ENCODE results near the gene NSUN7. TPM values are rescaled to one million over a fixed set of nuclear protein-coding genes. Genes with fewer than 3 reads are reported as not detected.
"Not testable (repeated sequence)": the region's sequence is repeated elsewhere in the genome, so short reads cannot be mapped to it uniquely, and the experiment has no call there.

Gene NSUN7
- total RNA-seq, 4 donors from 2014 or later, result 2.1 to 4.2 (median 2.7) TPM

GRCh38 chr4:40808926-40809457 lies 59.2 kb downstream of the NSUN7 start:
- H3K27me3 ChIP-seq, result no peaks in the 10 kb centered on the region
- WGBS, 2 donors, result 87% methylated on average over 8 of the region's 8 CpGs
- H3K4me1 ChIP-seq, result peaks cover 0 to 7% (median 0%) of the 10 kb centered on the region in 3 donors
- no peak overlapping the region for H3K4me3 ChIP-seq
- H3K36me3 ChIP-seq, result peaks cover 0 to 3% (median 0%) of the 10 kb centered on the region in 3 donors
- TF ChIP-seq CTCF (IDR thresholded peaks at IDR 0.05) (no peak), POLR2A (IDR thresholded peaks at IDR 0.05) (no peak)
- no peaks in the 10 kb centered on the region for H3K9me3 ChIP-seq
- no peak for DNase-seq
- intact Hi-C loops (cut with DNase I), result no loop called here
- H3K27ac ChIP-seq, result no peak overlapping the region

GRCh38 chr4:40811956-40812355 lies 62.2 kb downstream of the NSUN7 start:
- no peak for DNase-seq
- peaks cover 0 to 31% (median 4%) of the 10 kb centered on the region in 3 donors for H3K36me3 ChIP-seq
- no peaks in the 10 kb centered on the region for H3K9me3 ChIP-seq
- H3K27me3 ChIP-seq, result no peaks in the 10 kb centered on the region
- peaks cover 0 to 5% (median 0%) of the 10 kb centered on the region in 3 donors for H3K4me1 ChIP-seq
- TF ChIP-seq POLR2A (IDR thresholded peaks at IDR 0.05) (no peak), CTCF (IDR thresholded peaks at IDR 0.05) (no peak)
- intact Hi-C loops (cut with DNase I), result no loop called here
- 63 to 69% methylated on average over 7 of the region's 7 CpGs for WGBS, 2 donors
- H3K27ac ChIP-seq, result peak overlapping the region in 2 of 4 donors; percentile 14 to 60
- no peak overlapping the region for H3K4me3 ChIP-seq

- Histone ChIP-seq H3K36me3 (peaks cover 0 to 35% (median 4%) of the 10 kb centered on the region in 3 donors), H3K27ac (peak overlapping the region in 2 of 4 donors; percentile 14 to 60), H3K27me3 (no peaks in the 10 kb centered on the region), H3K4me3 (no peak overlapping the region), H3K9me3 (no peaks in the 10 kb centered on the region), H3K4me1 (peaks cover 0 to under 1% (median 0%) of the 10 kb centered on the region in 3 donors)
- TF ChIP-seq POLR2A (IDR thresholded peaks at IDR 0.05) (no peak), CTCF (IDR thresholded peaks at IDR 0.05) (no peak)
- no peak for DNase-seq
- intact Hi-C loops (cut with DNase I), result no loop called here
- WGBS, 2 donors, result 77 to 83% methylated on average over 8 of the region's 8 CpGs
Measured at GRCh38 chr4:40812386-40812785, 62.6 kb downstream of the NSUN7 start.

GRCh38 chr4:40812856-40813255 lies 63.1 kb downstream of the NSUN7 start:
- no peak for DNase-seq
- Histone ChIP-seq H3K27me3 (no peaks in the 10 kb centered on the region), H3K4me3 (no peak overlapping the region), H3K36me3 (peaks cover 0 to 39% (median 4%) of the 10 kb centered on the region in 3 donors), H3K9me3 (no peaks in the 10 kb centered on the region), H3K4me1 (no peaks in the 10 kb centered on the region), H3K27ac (peak overlapping the region in 1 of 4 donors; percentile 1)
- intact Hi-C loops (cut with DNase I), result no loop called here
- 53 to 63% methylated on average over 2 of the region's 2 CpGs for WGBS, 2 donors
- TF ChIP-seq CTCF (IDR thresholded peaks at IDR 0.05) (no peak), POLR2A (IDR thresholded peaks at IDR 0.05) (no peak)

- DNase-seq, result not testable (repeated sequence)
Measured at GRCh38 chr4:40817157-40817556, 67.4 kb downstream of the NSUN7 start.

GRCh38 chr4:40820101-40820500 lies 70.3 kb downstream of the NSUN7 start:
- Histone ChIP-seq H3K36me3 (peaks cover 0 to 75% (median 4%) of the 10 kb centered on the region in 3 donors), H3K27ac (no peak overlapping the region), H3K9me3 (no peaks in the 10 kb centered on the region), H3K4me3 (no peak overlapping the region), H3K27me3 (no peaks in the 10 kb centered on the region), H3K4me1 (no peaks in the 10 kb centered on the region)
- intact Hi-C loops (cut with DNase I), result no loop called here
- no peak for DNase-seq
- WGBS, 2 donors, result 92 to 97% methylated on average over 8 to 10 of the region's 11 CpGs
- TF ChIP-seq CTCF (IDR thresholded peaks at IDR 0.05) (no peak), POLR2A (IDR thresholded peaks at IDR 0.05) (no peak)

More at GRCh38 chr4:40817157-40817556, 67.4 kb downstream of the NSUN7 start:
- H3K4me3 ChIP-seq; H3K4me1 ChIP-seq; intact Hi-C loops (cut with DNase I); H3K27me3 ChIP-seq; H3K9me3 ChIP-seq; H3K27ac ChIP-seq: not testable (repeated sequence)
- WGBS, 2 donors, result 92 to 97% methylated on average over 6 of the region's 6 CpGs
- peaks cover 0 to 61% (median 4%) of the 10 kb centered on the region in 3 donors for H3K36me3 ChIP-seq
